Heart left ventricle (tissue), 13 donors: Measurements from ENCODE around the gene IL24.

Experiments used
- CTCF ChIP-seq, 12 donors: fragments of 200-600 bp; sonication (generic) in 4 of 12; IDR thresholded peaks; one replicate each; pipeline versions ENCODE4 v1.5.0 to v1.8.0; 2018 to 2022; ENCODE audit warnings: antibody characterized with exemption in 12 of 12, mild to moderate bottlenecking in 5 of 12
- POLR2A ChIP-seq, 2 donors: fragments of 450-650 bp; IDR thresholded peaks; one replicate each; pipeline ENCODE4 v1.6.1; 2017; ENCODE audit warnings: antibody characterized with exemption in 2 of 2, mild to moderate bottlenecking in 2 of 2, moderate library complexity in 2 of 2
- donor health status: ischemic (EF 13 %, LVEDD 7.1; RV severe dilation, severe dysfunction).
- donor health status: DM: no; HTN: yes; CAD: no.
- donor health status: DM: no; HTN: no; CAD: no.
- donor health status: ischemic (EF 25% LVEDD 6.9; RV normal size, moderate dysfunction).
- donor health status: ischemic (EF 25% LVEDD 5.7; RV mildly dilated, moderate dysfunction).
- donor health status: ischemic (EF 35%, LVEDD 5.7; RV mildly dilated, moderate dysfunction).
- donor health status: nonischemic (EF 11% LVEDD 7.7; RV severe dilation, severe dysfunction).
- donor health status: DM: yes; HTN: yes; CAD: no.
- donor health status: PGD.
- donor health status: ischemic (EF 29% LVEDD 5.4; RV normal size, mild dysfunction).
- donor health status: nonischemic (EF 23%, LVEDD 6.1; RV moderate dilation, normal function).

- TF ChIP-seq CTCF (IDR thresholded peaks at IDR 0.05): no peak
- TF ChIP-seq POLR2A (IDR thresholded peaks at IDR 0.05): no peak
These were observed 12.7 kb downstream of the IL24 start for GRCh38 chr1:206909883-206910318.
